ENCODE data around the gene MBOAT1.

The MBOAT1 gene

GRCh38 chr6:20233007-20233730 is 20.9 kb upstream of the MBOAT1 start:
- no peak for DNase-seq

- no peak for DNase-seq
Observed at GRCh38 chr6:20232188-20232587, 19.9 kb upstream of the MBOAT1 start.

- no peak for DNase-seq
Observed at GRCh38 chr6:20230401-20231119, 18.3 kb upstream of the MBOAT1 start.

- no peak for DNase-seq
Observed at GRCh38 chr6:20229881-20230280, 17.6 kb upstream of the MBOAT1 start.

- DNase-seq: no peak
Observed at GRCh38 chr6:20227350-20227749, 15.1 kb upstream of the MBOAT1 start.

- no peak for DNase-seq
Observed at GRCh38 chr6:20223141-20223540, 10.9 kb upstream of the MBOAT1 start.

- no peak for DNase-seq
Observed at GRCh38 chr6:20221421-20221820, 9.2 kb upstream of the MBOAT1 start.

GRCh38 chr6:20220359-20220758 is 8.1 kb upstream of the MBOAT1 start:
- DNase-seq: no peak

GRCh38 chr6:20217891-20218290 is 5.6 kb upstream of the MBOAT1 start:
- DNase-seq: no peak

GRCh38 chr6:20217324-20217855 is 5.1 kb upstream of the MBOAT1 start:
- DNase-seq: no peak

GRCh38 chr6:20215310-20215709 is 3.0 kb upstream of the MBOAT1 start:
- DNase-seq: no peak

- DNase-seq: no peak
Observed at GRCh38 chr6:20213271-20213798, 1.1 kb upstream of the MBOAT1 start.

- DNase-seq: peak; percentile 61
Observed at GRCh38 chr6:20211941-20212391, 303 bp downstream of the MBOAT1 start.

- DNase-seq: no peak
Observed at GRCh38 chr6:20211037-20211940, 980 bp downstream of the MBOAT1 start.

GRCh38 chr6:20210158-20210557 is 2.1 kb downstream of the MBOAT1 start:
- DNase-seq: no peak

GRCh38 chr6:20208687-20209378 is 3.4 kb downstream of the MBOAT1 start:
- no peak for DNase-seq

GRCh38 chr6:20207088-20207418 is 5.2 kb downstream of the MBOAT1 start:
- no peak for DNase-seq

GRCh38 chr6:20205722-20206161 is 6.5 kb downstream of the MBOAT1 start:
- no peak for DNase-seq

- DNase-seq: no peak
Observed at GRCh38 chr6:20204512-20204894, 7.8 kb downstream of the MBOAT1 start.

GRCh38 chr6:20203561-20204511 is 8.4 kb downstream of the MBOAT1 start:
- no peak for DNase-seq

- DNase-seq: no peak
Observed at GRCh38 chr6:20202699-20203302, 9.5 kb downstream of the MBOAT1 start.
